GM23248 (cell line): ENCODE data around the gene ZNF598.

Source experiments
- EZH2 ChIP-seq: fragments of 200-600 bp; sonication (generic); IDR thresholded peaks from 2 replicates; pipeline ENCODE4 v1.6.1; 2018; ENCODE audit warnings: antibody characterized with exemption, mild to moderate bottlenecking; ENCODE audit not compliant: insufficient read depth, poor library complexity, severe bottlenecking
- EZH2phosphoT487 ChIP-seq: fragments of 200-600 bp; sonication (generic); IDR thresholded peaks from 2 replicates; pipeline ENCODE4 v1.6.1; 2018; ENCODE audit warnings: antibody characterized with exemption, moderate library complexity, mild to moderate bottlenecking, low read depth; ENCODE audit not compliant: insufficient read depth

- no peak for TF ChIP-seq EZH2
- no peak for TF ChIP-seq EZH2phosphoT487
Observed at GRCh38 chr16:2006317-2006716, 3.3 kb downstream of the ZNF598 start.
